Gastroesophageal sphincter (tissue), 4 donors: ENCODE results near the gene FAM177B. TPM values are rescaled to one million over a fixed set of nuclear protein-coding genes. Genes with fewer than 3 reads are reported as not detected.

Experiments used
- ATAC-seq: fragments of 150-250 bp; one replicate; pipeline ENCODE4 v1.9.1; 2016; ENCODE audit warnings: mild to moderate bottlenecking, moderate library complexity
- H3K27ac ChIP-seq, 4 donors: fragments of 200-600 bp; sonication (generic) in 3 of 4; 1 replicate in 3 of 4; 2 replicates in 1 of 4; pipeline ENCODE4 v1.5.1; 2016 to 2019
- H3K27me3 ChIP-seq: fragments of 200-600 bp; sonication (generic); one replicate; pipeline ENCODE4 v1.5.1; 2019
- H3K36me3 ChIP-seq, 2 donors: fragments of 200-600 bp; sonication (generic); one replicate each; pipeline ENCODE4 v1.5.1; 2019; ENCODE audit warnings: control low read depth in 1 of 2
- H3K4me1 ChIP-seq, 3 donors: fragments of 200-600 bp; sonication (generic); 1 replicate in 2 of 3; 2 replicates in 1 of 3; pipeline ENCODE4 v1.5.1; 2016 to 2019; ENCODE audit warnings: control low read depth in 2 of 3
- H3K4me3 ChIP-seq, 2 donors: fragments of 200-600 bp; sonication (generic); one replicate each; pipeline ENCODE4 v1.5.1; 2019; ENCODE audit warnings: mild to moderate bottlenecking in 1 of 2, moderate library complexity in 1 of 2
- H3K9me3 ChIP-seq, 3 donors: fragments of 200-600 bp; sonication (generic); one replicate each; pipeline ENCODE4 v1.5.1; 2017 to 2019; ENCODE audit warnings: control low read depth in 2 of 3
- CTCF ChIP-seq, 4 experiments: fragments of 200-600 bp in 2 of 4; fragments of 450-650 bp in 2 of 4; sonication (generic) in 1 of 4; IDR thresholded peaks; one replicate each; pipeline ENCODE4 v1.5.1; 2017 to 2019; ENCODE audit warnings: antibody characterized with exemption in 4 of 4, mild to moderate bottlenecking in 2 of 4, moderate library complexity in 2 of 4
- EP300 ChIP-seq: sonication (generic); formaldehyde crosslinking; IDR thresholded peaks from one replicate; pipeline ENCODE4 v1.6.1; 2017; ENCODE audit warnings: antibody characterized with exemption, mild to moderate bottlenecking
- POLR2A ChIP-seq, 2 donors: fragments of 450-650 bp; IDR thresholded peaks; one replicate each; pipeline ENCODE4 v1.6.1; 2017; ENCODE audit warnings: antibody characterized with exemption in 2 of 2, mild to moderate bottlenecking in 2 of 2, moderate library complexity in 1 of 2
- POLR2AphosphoS5 ChIP-seq: sonication (generic); formaldehyde crosslinking; IDR thresholded peaks from one replicate; pipeline ENCODE4 v1.6.1; 2017; ENCODE audit warnings: antibody characterized with exemption
- whole genome bisulfite sequencing, 2 donors: methylation state at CpG; one replicate each; pipeline ENCODE4 v1.1.5; 2018; ENCODE audit warnings: low coverage in 1 of 2; 5-methylcytosine and 5-hydroxymethylcytosine counted together
- total RNA-seq, 4 donors: library from RNA; depleted of rRNA; stranded (reverse); fragments of >200 nt; gene quantifications; one replicate each; pipeline ENCODE4 v1.1.0, GENCODE V29; 2016

The FAM177B gene
- total RNA-seq, 4 donors from 2014 or later: 0.73 TPM; not detected in 3

- no peak for TF ChIP-seq POLR2A (IDR thresholded peaks at IDR 0.05)
- no peak for TF ChIP-seq EP300
- no peak for TF ChIP-seq POLR2AphosphoS5
- TF ChIP-seq CTCF (IDR thresholded peaks at IDR 0.05): no peak
- no peak for ATAC-seq
- H3K4me1 ChIP-seq: no peaks in the 10 kb centered on the region
- H3K27me3 ChIP-seq: no peaks in the 10 kb centered on the region
- H3K9me3 ChIP-seq: peaks cover 0 to 17% (median 0%) of the 10 kb centered on the region in 3 donors
- no peak overlapping the region for H3K27ac ChIP-seq
- no peak overlapping the region for H3K4me3 ChIP-seq
- WGBS, 2 donors: 86 to 100% methylated on average over 1 to 5 of the region's 5 CpGs
- no peaks in the 10 kb centered on the region for H3K36me3 ChIP-seq
These were observed 30.2 kb downstream of the FAM177B start for GRCh38 chr1:222767152-222767571.

GRCh38 chr1:222768592-222768991 is 31.6 kb downstream of the FAM177B start:
- Histone ChIP-seq H3K9me3 (peaks cover 0 to 17% (median 0%) of the 10 kb centered on the region in 3 donors), H3K4me1 (no peaks in the 10 kb centered on the region), H3K36me3 (no peaks in the 10 kb centered on the region), H3K4me3 (no peak overlapping the region), H3K27ac (no peak overlapping the region), H3K27me3 (no peaks in the 10 kb centered on the region)
- no peak for ATAC-seq
- TF ChIP-seq EP300 (no peak), CTCF (IDR thresholded peaks at IDR 0.05) (no peak), POLR2AphosphoS5 (no peak)

DNA sequence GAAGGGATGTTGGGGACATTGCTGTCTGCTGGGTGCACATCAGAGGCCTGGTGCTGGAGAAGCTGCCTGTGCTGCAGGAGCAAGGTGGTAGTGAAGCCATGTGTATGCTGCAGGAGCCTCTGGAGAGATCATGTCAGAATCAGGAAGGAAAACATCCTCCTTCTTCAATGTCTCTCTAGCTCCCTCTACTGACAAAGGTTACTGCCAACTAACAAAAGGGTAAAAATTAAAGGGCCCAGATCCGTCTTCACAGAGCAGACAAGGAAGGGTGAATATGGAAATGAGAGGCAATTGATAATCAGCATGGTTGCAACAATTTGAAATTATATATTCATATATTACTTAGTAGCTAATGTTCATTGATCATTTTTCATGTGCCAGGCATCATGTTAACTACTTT is 32.2 kb downstream of the FAM177B start:
- no peaks in the 10 kb centered on the region for H3K4me1 ChIP-seq
- H3K27me3 ChIP-seq: no peaks in the 10 kb centered on the region
- peaks cover 0 to 17% (median 0%) of the 10 kb centered on the region in 3 donors for H3K9me3 ChIP-seq
- 67% methylated on average over 1 of the region's 1 CpG for WGBS, 2 donors
- H3K36me3 ChIP-seq: no peaks in the 10 kb centered on the region
- TF ChIP-seq CTCF (IDR thresholded peaks at IDR 0.05): no peak
- TF ChIP-seq POLR2A (IDR thresholded peaks at IDR 0.05): no peak
- no peak overlapping the region for H3K27ac ChIP-seq
- H3K4me3 ChIP-seq: no peak overlapping the region
- ATAC-seq: no peak

DNA sequence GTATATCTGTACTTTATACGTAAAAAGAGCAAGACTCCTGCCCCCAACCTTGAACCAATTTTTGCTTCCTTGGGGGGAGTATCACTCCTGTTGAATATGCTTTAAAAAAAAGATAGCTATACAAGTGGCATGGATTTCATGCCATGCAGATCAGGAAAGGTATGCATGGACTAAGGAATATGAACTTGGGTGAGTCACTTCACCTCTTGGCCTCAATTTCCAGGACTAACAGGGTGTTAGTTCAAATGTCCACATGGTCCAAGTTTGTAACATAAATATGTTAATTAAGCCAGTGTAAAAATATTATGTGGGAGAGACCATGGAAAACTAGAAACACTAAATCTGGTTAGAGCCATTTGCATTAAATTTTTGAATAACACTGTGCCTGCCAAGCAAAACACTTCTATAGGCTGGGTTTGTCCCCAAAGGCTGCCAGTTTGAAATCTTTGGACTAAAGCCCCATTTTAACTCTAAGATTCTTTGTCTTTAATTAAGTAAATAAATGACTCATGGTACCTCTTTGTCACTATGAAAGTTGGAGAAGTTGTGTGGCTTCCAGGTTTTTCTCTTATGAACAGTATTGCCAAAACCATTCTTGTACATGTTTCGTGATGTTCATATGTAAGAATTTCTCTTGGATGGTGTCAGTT is 33.1 kb downstream of the FAM177B start:
- H3K4me3 ChIP-seq: no peak overlapping the region
- TF ChIP-seq POLR2AphosphoS5 (no peak), EP300 (no peak), CTCF (IDR thresholded peaks at IDR 0.05) (no peak), POLR2A (IDR thresholded peaks at IDR 0.05) (no peak)
- 79 to 89% methylated on average over 1 to 2 of the region's 2 CpGs for WGBS, 2 donors
- H3K9me3 ChIP-seq: peaks cover 0 to 17% (median 0%) of the 10 kb centered on the region in 3 donors
- no peak for ATAC-seq
- H3K27me3 ChIP-seq: no peaks in the 10 kb centered on the region
- no peak overlapping the region for H3K27ac ChIP-seq
- H3K4me1 ChIP-seq: no peaks in the 10 kb centered on the region
- H3K36me3 ChIP-seq: no peaks in the 10 kb centered on the region

- peaks cover 0 to 17% (median 0%) of the 10 kb centered on the region in 3 donors for H3K9me3 ChIP-seq
- 41 to 60% methylated on average over 4 of the region's 4 CpGs for WGBS, 2 donors
- peaks cover 0 to 6% (median 0%) of the 10 kb centered on the region in 3 donors for H3K4me1 ChIP-seq
- ATAC-seq: no peak
- H3K36me3 ChIP-seq: no peaks in the 10 kb centered on the region
- H3K4me3 ChIP-seq: no peak overlapping the region
- TF ChIP-seq POLR2AphosphoS5 (no peak), EP300 (no peak), POLR2A (IDR thresholded peaks at IDR 0.05) (no peak), CTCF (IDR thresholded peaks at IDR 0.05) (no peak)
- H3K27ac ChIP-seq: peak overlapping the region in 1 of 4 donors; percentile 28
- H3K27me3 ChIP-seq: no peaks in the 10 kb centered on the region
These were observed 36.0 kb downstream of the FAM177B start for GRCh38 chr1:222772996-222773379.
